HTERT RPE-1 (cell line): ENCODE measurements around the gene CLSTN2.

Experiments used
- in situ Hi-C: fragments of 300-500 bp; cut with MboI; formaldehyde crosslinking; loops from 4 replicates; pipeline ENCODE4 v1.14.3; 2020; ENCODE audit warnings: low sequenced_read_pairs

CLSTN2 gene

DNA sequence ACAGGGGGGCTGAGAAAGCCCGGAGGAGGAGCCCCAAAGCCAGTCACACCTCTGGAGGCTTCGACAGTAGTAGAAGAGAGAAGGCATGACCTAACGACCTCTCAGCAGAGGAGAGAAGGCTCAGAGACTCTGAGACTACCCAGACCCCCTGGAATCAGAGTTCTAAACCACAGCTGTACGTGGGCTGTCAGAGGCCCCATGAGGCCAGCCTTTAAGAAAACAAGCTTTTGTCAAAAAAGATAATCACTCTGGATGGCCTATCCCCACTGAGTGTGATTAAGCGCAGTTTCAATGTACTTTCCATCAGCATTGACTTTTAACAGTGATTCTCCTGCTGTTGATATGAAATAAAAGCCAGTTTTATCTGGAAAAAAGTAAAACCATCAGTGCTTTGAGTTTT, 330.3 kb downstream of the CLSTN2 start:
- in situ Hi-C loops = no loop called here

DNA sequence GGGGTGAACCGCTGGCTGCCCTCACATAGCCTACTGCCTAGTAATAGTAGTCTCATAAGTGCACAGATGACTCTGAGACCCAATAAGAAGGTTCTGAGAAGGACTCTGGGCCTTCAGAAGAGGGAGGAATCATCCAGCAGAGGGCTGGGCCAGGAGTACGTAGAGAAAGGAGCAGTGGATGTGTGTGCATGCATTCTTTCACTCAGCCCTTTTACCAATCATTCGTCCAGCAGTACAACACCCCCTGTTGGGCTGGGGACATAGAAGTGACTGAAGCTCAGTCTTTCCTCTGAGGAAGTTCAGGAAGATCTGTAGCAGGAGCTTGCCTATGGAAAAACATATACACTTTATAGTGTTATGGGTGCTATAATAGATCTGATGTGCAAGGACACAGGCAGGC, 333.1 kb downstream of the CLSTN2 start:
- in situ Hi-C loops = no loop called here

DNA sequence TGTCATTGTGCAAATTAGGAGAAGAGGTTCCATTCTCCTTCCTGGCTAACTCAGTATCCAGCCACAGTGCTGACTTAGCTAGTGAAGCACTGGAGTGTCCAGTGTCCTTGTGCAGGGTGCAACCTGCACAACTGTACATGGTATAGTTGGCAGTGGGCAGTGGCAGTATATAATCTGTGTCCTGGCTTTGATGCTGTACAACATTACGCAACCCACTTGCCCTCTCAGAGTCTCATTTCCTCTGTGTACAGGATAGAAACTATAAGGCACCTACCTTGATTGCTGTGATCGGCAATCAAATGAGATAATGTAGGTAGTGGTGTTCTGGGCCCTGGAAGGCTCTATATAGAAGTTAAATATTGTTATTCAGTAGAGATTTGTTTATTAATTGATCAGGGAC, 333.6 kb downstream of the CLSTN2 start:
- in situ Hi-C loops = no loop called here

DNA sequence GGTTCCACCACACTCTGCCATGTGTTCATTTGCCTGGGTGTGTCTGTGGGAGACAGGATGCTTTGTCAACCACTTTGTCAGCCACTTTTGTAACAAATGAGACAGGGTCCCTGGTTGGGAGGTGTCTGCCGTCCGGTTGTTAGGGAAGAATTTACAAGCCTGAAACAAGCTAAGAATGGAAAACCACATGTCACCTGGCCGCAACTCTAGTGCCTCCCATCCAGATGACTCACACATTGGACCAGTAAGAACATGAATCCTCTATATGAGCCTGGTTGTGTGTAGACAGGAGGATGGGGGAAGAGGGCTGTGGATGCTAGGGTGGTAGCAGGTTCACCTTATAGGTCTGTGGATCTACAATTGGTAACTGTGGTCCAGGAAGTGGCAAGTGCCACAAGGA, 335.3 kb downstream of the CLSTN2 start:
- in situ Hi-C loops = no loop called here

DNA sequence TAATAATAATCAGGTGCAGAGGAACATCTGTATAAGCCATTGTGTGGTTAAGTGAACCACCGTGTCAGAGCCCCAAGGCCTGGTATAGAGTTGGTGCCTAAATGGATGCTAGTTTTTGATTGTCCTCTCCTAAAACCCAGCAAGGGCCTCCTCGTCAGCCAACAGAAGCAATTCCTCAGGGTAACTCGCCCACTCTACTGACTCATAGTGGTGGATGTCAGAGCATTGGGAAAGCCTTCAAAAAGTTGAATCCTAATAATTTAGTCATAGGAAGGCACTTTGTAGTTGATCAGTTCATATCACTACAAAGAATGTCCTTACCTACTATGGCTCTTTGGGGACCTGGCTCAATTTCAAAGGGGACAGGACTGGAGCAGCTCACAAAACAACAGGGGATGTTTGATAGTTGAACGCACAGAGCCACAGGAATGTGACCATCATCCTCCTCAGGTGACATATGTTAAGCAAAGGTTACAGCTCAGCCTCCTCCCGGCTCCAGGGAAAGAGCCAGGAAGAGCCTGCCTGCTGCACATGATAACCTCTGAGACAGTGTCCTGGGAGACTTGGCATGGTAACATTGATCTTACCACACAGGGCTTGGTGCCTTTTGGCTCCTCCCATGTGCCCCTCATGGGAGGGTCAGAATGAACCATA, 338.7 kb downstream of the CLSTN2 start:
- in situ Hi-C loops = no loop called here

DNA sequence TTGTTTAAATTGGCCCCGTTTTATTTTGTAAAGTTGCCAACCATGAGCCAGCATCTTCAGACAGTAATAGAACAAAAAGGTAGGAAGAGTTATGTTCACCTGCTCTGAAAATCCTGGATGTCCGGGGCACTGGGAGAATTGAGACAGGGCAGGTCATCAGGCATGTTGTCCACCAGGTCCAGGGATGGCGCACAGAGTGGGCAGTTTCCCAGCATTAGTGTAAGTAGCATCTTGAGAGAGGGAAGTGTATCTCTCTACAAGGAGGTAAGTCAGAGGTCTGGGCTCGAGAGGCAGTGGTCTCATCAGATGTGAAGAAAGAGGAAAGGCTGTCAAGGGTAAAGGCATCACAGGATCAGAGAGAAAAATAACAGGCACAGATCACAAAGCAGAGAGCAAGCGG, 339.4 kb downstream of the CLSTN2 start:
- in situ Hi-C loops = no loop called here

DNA sequence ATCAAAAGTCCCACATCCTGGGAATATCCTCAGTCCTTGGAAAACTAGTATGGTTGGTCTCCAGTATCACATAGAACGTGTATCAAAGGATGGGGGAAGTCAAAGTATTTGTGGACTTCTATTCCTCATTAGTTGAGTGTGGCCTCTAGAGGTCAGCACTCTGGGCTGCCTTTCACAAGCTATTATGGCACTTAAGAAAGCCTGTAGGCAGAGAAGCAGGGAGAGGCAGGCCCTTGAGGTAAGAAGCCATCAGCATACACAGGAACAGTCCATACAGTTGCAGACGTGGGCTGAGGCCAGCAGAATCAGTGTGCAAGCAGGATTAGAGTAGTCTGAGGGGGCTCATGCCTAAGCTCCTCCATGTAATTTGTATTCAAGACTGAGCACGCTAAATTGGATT, 341.7 kb downstream of the CLSTN2 start:
- in situ Hi-C loops = no loop called here

DNA sequence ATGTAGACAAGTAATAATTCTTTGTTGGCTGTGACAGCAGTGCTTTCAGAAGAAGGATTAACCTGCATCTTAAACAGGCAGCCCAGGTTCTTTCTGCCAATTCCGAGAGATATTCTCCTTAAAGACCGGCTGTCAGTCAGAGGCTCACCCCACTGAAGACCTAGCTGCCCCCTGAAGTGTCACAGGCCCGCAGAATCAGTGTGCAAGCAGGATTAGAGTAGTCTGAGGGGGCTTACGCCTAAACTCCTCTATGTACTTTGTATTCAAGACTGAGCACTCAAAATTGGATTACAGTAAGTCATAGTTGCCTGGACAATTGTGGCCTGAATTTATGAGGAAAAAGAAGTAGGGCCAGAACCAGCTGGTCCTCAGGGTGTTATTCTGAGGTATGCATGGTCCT, 342.9 kb downstream of the CLSTN2 start:
- in situ Hi-C loops = no loop called here

DNA sequence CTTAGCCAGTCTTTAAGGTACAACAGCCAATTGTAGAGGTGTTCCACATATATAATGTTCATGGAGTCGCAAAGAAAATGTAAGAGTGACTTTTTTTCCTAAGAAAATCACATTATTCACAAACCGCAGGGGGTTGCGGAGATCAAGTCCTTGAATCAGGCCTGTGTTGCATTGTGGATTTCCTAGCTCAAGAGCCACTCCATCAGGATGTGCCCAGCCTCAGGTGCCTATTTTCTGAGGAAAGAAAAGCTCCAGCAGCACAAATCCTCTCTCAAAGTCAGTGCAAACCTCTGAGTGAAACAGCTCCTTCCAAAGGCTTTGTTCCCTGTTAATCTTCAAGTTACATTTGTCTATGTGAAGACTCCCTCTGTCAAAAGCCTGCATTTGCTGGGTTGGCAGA, 349.4 kb downstream of the CLSTN2 start:
- in situ Hi-C loops = no loop called here

DNA sequence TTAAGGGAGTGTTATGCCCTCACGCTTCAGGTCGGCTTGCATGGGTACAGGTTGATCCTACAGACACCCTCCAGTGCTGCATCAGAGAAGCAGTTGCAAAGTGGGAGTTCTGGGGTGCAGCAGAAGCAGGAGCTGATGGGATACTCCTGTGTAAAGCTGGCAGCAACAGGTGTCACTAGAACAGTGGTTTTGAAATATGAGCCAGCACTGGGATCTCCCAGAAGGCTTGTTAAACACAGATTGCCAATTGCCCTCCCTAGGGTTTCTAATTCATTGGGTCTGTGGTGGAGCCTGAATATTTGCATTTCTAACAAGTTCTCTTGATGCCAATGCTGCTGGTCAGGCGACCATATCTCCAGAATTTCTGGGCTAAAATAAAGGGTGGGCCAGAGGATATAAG, 350.4 kb downstream of the CLSTN2 start:
- in situ Hi-C loops = no loop called here

DNA sequence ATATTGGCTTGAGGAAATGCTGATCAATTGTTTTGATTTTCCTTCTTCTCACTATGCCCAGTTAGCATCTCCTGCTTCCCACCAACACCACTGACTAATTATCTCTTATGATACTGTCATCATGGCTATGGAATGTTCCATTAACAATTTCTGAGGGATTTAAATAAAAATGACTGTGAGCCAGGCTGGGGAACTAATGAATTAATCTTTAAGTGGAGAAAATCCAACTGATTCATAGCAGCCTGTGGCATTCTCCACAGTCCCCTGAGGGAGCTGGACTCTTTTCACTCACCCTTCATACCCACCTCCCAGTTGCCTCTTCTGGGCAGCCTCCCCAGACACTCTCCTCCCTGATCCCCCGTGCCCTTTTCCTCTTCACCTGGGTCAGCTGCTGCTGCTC, 353.6 kb downstream of the CLSTN2 start:
- in situ Hi-C loops = no loop called here

DNA sequence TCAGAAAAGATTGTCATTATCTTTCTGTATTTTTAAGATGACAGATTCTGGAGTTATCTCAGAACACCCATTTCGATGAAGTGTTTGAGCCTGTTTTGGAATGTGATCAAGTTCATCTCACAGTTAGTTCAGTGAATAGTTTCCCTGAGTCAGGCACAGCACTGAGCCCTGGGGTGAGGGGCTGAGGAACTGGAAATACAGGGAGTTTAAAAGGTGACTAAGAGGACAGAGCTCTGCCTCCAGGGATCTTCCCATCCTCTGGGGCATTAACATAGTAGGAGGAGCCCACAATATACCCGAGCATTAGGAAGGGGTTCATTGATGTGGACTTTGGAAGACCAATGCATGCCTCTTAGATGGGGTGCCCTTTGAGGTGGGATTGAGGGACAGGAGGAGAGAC, 355.1 kb downstream of the CLSTN2 start:
- in situ Hi-C loops = no loop called here

DNA sequence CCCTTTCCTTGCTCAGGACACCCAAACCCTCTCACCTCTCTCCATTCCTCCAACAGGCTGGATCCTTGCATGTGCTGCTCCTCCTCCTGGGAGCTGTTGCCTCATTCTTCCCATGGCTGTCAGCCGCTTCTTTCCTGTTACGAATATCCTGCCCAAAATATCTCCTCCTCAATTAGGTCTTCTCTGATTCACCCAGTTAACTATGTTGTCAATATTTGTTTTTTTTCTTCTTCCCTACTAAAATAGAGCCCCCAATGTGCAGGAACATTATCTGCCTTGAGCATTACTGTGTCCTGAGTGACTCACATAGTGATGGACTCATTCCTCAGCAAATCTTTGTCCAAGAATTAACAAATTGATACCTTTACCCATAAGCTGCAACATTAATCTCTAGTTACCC, 357.2 kb downstream of the CLSTN2 start:
- in situ Hi-C loops = no loop called here

DNA sequence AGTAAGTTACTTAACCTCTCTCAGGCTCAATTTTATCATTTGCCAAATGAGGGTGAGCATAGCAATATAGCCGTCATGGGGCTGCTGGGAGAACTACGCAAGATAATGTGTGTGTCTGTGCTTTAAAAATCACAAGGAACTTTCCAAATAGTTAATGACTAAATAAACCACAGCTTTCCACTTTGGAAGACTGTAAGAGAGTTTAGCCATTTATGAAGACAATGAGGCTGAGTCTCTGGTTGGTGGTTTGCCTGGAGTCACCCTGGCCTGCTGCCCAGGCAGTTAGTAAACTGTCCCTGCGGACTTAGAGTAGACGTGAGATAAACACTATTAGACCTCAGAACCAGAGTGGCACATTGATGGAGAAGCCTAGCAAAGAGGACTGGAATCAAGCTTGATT, 357.7 kb downstream of the CLSTN2 start:
- in situ Hi-C loops = no loop called here

DNA sequence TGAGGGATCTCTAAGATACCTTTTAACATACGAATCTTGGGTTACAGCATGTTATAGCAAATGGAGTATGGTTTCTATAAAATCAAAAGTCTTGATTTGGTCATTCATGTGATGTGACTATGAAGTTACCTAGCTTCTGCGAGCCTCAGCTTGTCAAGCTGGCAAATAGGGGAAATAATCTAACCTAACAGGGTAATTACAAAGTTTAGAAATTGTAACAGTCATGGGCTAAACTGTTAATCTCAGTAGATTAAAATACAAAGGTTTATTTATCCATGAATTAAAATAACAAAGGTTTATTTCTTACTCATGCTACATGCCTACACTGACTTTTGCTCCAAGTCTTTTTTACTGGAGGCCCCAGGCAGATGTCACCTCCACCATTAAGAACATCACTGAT, 359.1 kb downstream of the CLSTN2 start:
- in situ Hi-C loops = no loop called here

DNA sequence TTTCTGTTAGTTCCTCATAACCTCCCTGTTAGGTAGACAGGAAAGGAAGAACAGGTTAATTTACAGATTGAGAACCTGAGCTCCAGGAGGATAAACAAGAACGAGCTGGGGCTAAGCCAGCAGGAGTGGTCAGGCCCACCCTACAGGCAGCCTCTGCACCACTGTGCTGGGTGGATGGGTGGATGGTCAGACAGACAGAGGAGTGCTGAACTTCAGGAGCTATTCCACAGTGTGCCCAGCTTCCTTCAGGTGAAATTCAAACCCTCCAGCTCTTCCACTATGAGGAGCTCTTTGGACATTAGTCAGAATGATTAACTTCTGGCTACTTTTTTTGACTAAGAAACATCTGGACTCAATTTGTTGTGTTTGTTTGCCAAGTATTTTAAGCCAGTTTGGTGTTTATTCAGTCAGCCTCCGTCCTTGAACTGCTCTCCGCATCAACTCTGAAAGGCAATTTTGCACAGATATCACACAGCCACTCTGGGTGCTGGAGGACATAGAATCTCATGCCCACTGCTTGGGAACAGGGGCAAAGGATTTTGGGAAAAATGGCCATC, 361.9 kb downstream of the CLSTN2 start:
- in situ Hi-C loops = no loop called here

DNA sequence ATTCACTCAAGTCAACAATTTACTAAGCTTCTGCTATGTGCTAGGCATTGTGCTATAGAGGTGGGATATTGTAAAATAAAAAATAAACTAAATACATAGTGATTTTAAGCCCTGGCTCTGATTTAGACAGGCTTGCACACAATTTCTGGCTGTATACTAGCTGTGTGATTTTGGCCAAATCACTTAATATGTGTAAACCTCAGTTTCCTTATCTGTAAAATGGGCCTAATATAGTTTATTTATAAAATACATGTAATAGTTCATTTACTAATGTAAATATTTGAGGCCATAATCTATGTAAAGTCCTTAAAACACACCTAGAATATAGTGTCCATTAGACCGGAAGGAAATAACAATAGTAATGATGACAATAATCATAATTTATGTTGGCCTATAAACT, 363.1 kb downstream of the CLSTN2 start:
- in situ Hi-C loops = no loop called here

DNA sequence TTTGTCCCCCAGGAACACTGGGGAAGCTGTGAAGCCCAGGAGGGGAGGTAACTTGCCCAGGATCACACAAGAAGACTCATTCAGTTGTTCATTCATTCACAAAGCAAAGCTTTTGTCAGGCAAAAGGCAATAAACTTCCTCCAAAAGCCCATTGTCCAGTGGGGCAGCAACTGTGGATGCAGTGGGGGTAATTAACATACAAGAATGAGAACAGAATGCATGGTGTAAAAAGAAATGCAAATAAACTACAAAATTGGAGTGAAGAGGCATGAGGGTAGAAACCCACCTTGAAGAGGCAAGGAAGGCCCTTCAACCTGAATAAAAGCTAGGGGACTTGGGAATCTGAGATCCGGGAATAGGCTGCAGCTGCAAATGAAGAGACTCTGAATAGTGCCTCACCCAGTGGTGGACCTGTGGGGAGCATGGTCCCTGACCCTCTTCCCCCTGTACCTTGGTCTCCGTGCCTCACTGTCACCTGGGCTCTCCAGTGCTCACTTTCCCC, 363.6 kb downstream of the CLSTN2 start:
- in situ Hi-C loops = no loop called here

DNA sequence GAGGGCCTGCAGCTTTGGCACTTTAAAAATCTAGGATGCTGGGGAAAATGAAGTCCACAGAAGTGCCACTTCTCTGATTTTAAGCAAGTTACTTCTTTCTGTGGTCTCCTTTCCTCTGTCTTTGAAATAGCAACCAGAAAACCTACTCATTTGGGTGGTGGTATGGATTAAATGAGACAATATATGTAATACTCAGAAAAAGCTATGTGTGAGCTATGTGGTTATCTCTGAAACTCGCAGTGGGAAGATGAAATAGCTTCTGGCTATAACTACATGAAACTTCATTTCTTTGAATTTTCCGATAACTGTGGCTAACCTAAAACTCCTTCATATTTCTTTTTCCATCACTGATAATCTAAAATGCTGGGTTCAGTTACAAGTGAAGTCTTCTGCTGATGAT, 368.9 kb downstream of the CLSTN2 start:
- in situ Hi-C loops = no loop called here

DNA sequence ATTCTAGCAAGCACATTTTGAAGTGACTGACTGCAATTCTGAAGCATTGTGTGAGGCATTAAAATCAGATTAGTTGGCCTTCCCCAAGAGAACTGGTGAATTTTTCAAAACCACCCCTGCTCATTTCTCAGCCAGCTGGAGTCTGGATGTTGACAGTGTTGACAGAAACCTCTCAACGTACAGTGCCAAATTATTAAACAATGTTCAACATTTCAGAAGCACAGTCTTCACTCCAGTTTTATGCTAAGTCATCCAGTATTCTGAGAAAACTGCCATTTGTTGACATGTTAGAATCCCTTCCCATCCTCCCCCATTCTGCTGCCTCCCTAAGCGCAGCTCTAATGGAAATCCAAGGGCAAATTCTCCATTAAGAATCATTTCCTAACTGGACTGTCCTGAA, 373.6 kb downstream of the CLSTN2 start:
- in situ Hi-C loops = no loop called here

DNA sequence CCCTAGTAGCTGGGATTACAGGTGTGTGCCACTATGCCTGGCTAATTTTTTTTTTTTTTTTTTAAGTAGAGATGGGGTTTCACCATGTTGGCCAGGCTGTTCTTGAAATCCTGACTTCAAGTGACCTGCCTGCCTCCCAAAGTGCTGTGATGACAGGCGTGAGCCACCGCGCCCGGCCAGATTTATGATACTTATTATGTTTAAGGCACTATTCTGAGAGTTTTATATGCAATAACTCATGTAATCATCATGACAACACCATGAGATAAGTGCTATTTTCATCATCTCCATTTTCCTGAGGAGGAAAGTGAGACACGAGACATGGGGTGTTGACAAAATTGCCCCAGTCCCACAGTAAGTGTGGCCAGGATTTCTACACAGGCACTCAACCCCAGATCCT, 376.4 kb downstream of the CLSTN2 start:
- in situ Hi-C loops = no loop called here

DNA sequence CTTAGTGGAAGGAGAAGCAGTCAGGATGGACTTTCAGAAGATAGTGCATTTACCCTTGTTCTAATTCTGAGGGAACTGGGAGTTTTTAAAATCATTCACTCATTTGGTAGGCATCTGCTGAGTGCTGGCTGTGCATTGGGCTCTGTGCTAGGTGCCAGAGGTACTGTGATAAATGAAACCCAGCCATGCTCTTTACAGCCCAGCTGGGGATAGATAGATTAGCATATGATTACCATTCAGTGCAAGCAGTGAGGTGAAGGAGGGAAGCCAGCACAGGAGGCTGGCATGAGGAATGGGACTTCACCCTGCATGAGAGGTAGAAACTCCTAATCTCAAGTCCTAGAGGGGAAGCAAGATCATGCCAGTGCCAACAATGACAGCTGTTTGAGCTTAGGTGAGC, 381.0 kb downstream of the CLSTN2 start:
- in situ Hi-C loops = no loop called here

DNA sequence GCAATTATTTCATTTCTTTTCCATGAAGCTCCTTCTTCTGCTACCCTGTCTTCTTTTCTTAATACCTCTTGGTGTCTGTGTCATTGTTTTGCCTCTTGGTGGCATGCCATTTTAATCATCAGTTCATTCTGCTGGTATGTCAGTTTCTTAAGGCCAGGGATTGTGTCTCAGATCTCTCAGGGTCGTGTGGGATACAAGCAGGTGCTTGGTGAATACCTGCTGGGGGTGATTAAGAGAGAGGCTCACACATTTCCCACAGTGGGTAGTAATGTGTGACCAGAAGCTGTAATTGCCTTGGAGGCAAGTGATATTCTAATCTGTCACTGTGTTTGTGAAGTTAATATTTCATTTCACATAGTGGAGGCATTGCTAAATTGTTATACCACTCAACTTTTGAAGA, 381.5 kb downstream of the CLSTN2 start:
- in situ Hi-C loops = no loop called here
